Stimulated activated CD4-positive, alpha-beta T cell treated with anti-CD3 and anti-CD28 coated beads, Interleukin-1b, Interleukin-23, amount 100 ng/mL, for 4 hours (primary cell): ENCODE measurements around the gene PIAS4.
A peak's percentile ranks its signal among the peaks of the same experiment; 100 is the strongest.

Source experiments
- DNase-seq, 2 donors: peaks; one replicate each; pipeline ENCODE4 v3.0.0-alpha.2; 2020; ENCODE audit warnings: low read depth in 2 of 2

Gene PIAS4

DNA sequence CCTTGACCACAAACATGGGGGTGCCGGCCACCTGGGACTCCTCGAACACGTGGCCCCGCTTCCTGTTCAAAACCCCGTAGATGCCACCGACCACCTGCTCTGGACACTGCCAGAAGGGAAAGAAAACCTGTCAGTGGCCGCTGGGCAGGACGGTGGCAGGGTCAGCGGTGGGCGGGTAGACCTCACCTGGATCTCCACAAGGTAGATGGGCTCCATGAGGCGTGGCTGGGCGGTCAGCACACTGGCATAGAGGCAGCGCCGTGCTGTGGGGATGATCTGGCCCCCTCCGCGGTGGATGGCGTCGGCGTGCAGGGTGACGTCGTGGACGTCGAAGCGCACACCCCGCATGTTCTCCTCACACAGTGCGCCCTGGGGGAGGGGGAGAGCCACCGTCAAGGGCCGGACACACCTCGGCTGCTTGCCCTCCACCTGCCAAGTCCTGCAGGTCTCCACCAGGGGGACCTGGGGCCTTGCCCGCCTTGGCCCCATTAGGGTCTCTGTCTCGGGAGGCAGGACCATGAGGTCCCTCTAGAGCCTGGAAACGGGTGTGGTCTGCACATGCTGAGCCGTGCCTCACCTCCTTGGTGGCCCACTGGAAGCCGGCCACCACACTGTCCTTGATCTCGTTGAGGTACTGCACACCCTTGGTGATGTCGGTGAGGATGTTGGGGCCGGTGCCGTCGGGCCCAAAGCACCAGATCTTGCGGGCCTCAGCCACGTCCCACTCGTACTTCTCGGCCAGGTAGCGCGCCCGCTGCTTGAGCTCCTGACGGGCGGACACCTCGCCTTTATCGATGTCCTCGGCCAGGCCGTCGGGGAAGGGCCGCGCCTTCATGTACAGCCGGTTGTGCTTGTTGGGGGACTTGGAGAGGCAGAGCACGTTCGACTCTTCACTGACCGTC lies 30.0 kb upstream of the PIAS4 start:
- no peak for DNase-seq

DNA sequence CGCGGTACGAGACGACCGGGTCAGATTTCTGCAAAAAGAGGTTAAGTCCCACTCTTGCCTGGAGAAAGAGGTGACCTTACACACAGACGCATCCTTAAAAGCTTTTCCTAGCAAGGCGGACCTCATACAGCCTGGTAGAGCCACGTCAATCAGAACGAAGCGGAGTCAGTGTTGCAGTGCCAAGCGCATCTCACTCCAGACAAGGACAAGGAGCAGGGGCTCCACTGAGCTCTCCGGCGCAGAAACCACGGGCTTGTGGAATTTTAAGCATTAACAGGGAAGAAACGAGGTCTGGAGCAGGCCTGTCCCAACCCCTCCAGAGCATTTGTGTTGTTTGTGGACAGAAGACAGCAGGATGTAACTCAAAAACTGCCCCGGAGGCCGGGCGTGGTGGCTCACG lies 29.4 kb upstream of the PIAS4 start:
- no peak for DNase-seq

DNA sequence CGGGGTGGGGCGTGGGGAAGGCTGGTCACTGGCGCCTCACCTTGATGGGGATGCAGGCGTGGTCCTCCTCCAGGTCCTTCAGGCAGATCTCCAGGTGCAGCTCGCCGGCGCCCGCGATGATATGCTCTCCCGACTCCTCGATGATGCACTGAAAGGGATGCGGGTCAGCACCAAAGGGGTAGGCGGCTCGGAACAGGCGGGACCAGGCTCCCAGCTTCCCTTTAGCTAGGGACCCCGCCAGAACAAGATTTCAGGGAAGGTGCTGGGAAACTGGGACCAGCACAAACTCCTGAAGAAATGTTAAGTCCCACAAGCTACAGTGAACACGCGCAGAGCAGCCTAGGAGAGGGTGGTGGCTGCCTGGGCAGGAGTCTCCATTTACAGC lies 28.3 kb upstream of the PIAS4 start:
- no peak for DNase-seq

DNA sequence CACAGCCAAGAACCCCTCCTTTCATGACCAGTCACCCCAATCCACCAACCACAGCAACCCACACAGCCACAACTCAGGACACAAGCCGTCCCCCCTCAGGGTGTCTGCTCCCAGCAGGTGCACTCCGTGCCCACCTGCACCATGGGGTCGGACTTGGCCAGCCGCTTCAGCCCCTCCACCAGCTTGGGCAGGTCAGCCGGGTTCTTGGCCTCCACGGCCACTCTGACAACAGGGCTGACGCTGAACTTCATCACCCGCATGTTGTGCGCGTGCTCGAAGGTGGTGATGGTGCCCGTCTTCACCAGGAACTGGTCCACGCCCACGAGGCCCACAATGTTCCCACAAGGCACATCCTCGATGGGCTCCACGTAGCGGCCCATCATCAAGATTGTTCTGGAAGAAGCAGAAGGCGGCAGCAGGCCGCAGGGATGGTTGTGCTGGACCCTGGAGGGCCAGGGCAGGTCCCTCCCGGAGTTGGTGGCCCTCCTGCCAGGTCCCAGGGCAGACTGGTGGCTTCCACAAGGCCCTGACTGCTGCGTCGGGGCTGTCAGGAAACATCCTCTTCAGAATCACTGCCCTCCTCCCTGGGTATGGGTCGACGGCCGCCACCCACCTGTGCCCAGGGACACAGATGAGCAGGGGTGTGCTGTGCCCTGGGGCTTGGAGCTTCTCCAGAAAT lies 27.7 kb upstream of the PIAS4 start:
- DNase-seq = no peak

DNA sequence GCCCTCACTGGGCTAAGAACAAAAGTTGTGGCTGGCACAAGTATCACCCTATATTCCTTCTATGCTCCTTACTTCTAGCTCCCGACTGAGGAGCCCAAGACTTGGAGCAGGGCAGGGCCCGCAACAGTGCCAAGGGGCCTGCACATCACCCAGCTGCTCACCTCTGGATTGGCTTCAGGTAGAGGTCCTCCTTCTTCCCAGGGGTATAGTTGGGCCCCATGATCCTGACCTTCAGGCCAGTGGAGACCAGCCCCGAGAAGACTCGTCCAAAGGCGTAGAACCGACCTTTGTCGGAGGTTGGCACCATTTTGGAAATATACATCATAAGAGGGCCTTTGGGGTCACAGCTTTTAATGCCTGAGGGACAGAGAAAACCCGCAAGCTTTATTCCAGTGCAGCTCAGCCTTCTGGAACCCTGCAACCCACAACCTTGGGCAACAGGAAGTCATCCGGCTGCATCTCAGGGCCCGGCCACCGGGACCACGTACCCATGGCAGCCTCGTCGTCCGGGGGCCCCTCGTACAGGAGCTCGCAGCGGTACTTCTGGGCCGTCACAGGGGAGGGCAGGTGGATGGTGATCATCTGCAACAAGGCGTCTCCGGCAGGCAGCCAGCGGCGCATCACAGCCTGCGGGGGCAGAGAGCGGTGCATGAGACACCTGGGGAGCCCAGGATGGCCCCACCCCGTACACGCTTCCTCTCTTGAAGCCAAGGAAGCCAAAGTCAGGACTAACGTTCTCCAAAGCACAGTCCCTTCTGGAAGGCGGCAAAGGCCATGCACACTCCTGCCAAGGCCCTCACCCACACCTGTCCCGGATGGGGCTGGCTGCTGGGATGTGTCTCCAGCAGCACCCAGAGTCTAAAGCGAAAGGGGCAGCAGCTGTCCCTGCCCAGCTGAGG lies 26.9 kb upstream of the PIAS4 start:
- no peak for DNase-seq

DNA sequence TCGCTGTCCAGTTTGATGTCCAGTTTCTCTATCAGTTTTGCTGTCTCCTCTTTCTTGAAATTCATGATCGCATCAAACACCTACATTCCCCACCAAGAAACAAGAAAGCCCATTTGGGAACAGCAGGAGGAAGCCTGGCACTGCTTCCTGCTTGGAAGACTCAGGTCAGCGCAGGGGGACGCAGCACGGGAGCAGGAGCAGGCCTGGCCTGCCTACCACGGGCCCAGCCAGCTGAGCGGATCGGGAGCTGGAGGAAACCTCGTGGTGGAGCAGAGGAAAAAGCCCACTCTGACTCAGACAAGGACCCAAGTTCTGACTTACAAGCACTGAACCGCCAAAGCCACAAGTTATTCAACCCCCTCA lies 26.2 kb upstream of the PIAS4 start:
- DNase-seq = no peak

DNA sequence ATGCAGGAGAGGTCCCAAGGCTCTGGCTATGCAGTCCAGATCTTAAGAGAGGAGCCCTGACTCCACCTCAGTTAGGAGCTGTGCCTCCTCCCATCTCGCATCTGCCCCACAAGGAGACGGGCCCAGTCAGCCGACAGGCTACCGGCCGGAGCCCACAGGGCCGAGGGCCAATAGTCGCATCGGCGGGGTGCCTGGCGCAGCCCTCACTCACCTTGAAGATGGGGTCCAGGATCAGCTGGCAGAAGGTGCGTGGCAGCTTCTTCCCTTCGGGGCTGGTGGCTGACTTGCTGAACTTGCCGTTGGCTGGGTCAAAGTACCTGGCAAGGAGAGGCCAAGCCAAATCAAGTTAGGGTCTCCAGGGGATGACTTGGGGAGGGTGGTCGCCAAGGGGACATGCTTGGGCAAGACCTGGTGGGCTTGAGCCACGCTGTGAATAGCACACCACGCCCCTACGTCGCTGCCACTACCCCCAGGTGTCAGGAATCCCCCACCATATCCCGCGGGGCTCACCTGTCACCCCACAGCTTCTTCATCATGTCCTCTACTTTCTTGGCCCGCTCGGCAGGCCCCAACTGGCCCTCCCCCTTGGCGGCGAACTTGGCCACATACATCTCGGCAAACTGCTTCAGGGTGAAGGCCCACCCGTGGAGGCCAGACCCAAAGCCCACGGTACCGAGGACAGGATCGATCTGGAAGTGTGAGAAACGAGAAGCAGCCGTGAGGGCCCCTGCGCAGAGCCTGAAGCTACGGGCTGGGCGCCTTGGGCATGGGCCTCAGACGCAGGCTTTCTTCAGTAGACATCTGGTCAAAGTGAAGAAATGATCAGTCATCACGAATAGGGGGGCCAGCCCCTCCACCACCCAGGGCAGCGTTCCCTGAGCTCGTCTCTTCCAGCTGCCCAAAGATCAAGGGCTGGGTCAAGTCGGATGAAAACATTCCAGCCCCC lies 25.5 kb upstream of the PIAS4 start:
- DNase-seq = no peak

DNA sequence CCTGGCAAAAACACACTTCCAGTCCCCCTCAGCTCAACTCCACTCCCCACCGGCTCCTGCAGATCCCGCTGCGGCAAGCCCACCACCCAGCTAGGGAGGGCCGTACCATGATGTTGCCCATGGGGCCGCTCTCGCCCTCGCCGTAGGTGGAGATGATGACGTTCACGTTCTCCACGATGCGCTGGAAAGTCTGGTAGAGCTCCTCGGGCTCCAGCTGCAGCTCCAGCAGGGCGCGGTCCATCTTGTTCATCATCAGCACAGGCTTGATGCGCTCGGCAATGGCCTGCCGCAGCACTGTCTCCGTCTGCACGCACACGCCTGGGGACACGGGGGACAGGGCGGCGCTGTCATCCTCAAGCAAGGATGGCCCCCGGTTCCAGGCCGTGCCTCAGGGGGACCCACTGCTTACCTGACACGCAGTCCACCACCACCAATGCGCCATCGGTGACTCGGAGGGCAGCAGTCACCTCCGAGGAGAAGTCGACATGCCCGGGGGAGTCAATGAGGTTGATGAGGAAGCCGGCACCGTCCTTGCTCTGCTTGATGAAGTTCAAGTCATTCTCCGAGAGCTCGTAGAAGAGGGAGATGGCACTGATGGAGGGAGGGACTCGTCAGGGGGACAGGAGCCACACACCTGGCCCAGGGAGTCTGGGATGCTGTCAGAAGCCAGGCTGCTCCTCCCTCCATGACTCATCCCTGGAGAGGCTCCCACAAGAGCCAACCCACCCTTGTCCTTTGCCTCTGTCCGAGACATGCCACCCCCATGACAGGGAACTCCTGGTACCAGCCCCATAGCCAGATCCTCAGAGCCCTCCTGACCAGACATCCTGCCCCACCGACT lies 24.6 kb upstream of the PIAS4 start:
- DNase-seq = no peak

DNA sequence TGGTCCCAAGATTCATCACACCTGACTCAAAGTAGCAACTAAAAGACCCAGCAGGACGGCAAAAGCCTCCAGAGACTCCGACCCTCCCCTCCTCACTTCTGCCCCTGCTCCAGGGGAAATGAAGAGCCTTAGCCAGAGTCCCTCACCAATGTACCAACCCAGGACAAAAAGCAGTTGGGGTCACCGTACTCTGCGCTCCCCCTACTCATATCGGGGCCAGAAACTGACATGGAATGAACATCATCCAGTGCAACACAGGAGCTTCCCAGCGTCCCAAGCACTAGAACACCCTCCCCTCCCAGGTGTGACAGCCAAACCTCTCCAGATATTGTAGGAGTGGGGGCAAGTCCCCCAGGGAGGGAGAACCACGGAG lies 24.0 kb upstream of the PIAS4 start:
- no peak for DNase-seq

DNA sequence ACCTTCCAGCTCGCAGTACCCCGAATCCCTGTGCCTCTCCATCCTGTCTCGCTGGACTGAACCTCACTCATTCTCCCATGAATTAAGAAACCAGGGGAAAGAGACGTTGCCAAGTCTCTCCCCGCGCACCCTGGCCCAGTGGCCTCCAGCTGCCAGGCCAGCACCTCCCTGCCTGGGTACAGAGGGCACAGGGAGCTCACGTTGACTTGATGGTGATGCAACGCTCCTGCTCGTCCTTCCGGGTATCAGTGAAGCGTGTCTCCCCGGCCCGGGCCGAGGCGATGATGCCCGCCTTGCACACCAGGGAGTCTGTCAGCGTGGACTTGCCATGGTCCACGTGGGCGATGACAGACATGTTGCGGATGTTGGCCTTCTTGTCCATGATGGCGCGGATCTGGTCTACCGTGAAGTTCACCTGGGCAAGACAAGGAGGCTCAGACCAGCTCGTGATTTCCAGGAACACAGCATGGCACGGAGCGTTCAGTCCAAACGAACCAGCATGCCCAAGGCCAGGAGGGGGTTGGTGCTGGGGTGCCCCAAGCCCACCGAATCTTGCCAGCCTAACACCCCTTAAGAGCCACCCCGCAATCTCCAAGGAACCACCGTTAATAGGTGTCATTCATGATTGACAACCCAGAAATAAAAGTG lies 23.5 kb upstream of the PIAS4 start:
- DNase-seq = no peak

DNA sequence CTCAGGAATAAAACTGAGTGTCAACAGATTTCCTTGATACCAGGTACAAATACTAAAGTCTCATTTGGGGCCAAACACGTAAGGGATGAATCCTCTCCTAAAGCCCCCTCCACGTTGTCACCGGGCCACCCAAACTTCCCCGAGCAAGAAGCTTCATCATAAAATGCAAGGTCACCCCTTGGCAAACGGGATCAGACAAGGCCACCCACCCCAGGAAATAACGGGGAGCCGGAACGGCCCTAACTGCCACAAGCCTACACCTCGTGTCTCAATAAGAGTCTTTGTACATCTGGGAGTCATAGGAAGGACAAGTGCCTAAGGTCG lies 23.0 kb upstream of the PIAS4 start:
- DNase-seq = no peak

DNA sequence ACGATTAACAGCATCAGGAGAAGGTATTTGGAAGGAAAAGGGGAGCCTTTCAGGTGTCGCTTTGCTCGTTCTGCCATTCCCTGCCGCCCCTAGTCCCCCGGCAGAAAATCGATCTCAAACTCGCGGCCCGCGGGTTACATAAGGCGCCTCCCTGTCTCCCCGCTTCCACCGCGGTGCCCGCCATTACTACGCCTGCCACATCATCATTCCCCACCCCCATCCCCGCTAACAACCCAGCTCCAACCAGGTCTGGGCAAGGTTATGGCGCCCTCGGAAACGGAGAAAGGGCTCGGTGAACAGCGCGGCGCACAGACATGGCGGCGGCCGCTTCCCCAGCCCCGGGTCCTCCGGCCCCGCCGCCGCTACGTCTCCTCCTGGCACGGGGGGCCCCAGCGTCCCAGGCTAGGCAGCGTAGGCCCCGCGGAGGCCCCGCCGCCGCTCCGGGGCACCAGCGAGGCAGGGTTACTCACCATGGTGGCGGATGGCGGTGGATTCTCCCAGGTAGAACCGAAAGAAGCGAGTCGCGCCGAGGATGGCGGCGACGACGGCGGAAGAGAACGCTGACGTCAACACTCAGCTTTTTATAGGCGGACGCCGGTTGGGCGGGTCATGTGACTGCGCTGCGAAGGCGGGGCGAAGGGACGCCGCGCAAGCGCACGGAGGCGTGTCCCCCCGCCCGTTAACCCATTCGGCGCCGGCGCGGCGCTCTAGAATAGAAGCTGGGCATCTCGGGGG lies 22.5 kb upstream of the PIAS4 start, which contains the start of gene EEF2:
EEF2 (minus strand) TSS at position 556 of the 735 bp plus-strand sequence; CDS start at position 473, 83 bp downstream.
- peak; percentile 89 to 94 for DNase-seq

DNA sequence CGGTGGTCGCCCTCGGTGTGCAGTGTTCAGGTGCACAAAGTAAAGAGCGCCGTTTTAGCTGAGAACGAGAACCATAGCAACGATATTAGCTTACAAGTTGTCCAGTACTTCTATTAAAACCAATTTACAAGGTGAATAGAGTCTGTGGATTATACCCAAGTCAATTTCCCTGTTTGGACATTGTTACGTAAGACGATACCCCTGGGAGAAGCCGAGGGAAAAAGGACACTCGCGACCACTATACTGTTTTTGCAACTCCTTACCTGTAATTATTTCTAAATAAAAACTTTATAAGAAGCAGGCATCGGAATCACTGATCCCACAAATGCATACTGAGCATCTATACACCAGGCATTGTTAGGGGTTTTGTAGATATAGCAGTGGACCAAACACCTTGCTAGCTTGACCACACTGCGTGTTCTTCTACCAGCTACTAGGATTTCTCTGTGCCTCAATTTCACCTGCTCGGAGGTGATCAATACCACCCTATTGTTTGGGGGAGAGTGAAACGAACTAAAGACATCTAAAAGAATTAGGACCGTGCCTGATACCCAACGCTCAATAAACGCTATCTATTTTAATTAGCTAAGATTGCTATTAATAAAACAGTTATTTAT lies 21.8 kb upstream of the PIAS4 start:
- no peak for DNase-seq

DNA sequence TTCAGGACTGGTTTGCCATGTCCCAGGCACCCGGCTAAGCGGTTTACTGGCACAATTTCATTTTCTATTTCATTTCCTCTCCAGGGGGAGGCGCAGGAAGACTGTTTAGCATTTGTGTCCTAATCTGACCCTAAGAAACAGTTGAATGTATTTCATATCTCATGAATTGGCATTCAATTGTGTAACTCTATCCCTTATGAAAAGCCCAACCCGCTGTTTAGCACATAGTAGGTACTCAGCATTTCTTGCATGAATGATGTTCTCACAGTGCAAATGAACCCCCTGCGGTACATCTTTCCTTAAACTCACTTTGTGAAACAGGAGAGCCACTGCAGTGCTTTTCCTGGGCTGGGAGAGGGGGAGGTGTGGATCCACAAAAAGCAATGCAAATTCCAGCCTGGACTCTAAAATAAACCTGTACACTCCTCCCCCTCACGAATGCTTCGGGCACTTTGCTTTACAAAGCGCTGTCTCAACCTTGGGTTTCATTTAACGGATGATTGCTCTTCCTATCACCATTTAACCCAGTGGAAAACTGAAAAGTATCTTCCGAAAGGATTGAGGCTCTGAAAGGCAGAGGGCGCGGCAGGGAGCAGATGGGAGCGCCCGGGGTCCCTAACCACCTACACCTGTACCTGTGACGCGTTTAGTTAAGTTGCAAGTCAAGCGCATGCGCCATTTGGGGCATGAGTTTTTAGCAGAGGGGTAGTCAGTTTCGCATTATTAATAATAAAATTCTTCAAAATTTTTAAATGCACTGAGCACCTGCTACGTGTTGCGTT lies 21.1 kb upstream of the PIAS4 start:
- DNase-seq = peak in 1 of 2 donors; percentile 51

DNA sequence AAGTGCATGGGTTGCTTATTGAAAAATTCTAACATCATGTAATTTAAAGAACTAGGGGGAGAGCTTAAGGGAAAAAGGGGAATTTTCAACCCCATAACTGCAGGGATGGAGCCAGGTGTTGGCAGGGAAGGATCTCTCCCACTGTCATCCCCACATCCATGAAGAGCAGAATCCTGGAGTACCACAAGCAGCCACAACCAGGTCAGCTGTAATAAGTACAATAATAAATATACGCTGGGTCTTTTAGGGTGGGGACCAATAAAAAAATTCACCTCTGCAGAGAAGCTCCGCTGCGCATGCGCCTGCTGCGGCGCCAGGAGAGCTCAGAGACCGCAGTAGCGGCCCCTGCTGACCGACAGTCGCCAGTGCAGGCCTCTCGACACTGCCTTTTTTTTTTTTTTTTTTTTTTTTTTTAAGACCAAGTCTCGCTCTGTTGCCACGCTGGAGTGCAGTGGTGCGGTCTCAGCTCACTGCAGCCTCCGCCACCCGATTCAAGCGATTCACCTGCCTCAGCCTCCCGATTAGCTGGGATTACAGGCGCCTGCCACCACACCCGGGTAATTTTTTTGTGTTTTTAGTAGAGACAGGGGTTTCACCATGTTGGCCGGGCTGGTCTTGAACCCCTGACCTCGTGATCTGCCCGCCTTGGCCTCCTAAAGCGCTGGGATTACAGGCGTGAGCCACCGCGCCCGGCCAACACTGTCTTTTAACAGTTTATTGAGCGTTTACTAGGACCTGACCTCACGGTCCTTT lies 19.7 kb upstream of the PIAS4 start:
- DNase-seq = peak; percentile 83 to 84

DNA sequence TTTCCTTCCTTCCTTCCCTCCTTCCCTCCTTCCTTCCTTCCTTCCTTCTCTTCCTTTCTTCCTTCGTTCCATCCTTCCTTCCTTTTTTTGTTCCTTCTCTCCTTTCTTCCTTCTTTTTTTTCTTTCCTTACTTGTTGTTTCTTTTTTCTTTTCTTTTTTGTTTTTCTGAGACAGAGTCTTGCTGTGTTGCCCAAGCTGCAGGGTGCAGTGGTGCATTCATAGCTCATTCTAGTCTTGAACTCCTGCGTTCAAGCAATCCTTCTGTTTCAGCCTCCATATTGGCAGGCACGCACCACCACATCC lies 16.8 kb upstream of the PIAS4 start:
- no peak for DNase-seq

DNA sequence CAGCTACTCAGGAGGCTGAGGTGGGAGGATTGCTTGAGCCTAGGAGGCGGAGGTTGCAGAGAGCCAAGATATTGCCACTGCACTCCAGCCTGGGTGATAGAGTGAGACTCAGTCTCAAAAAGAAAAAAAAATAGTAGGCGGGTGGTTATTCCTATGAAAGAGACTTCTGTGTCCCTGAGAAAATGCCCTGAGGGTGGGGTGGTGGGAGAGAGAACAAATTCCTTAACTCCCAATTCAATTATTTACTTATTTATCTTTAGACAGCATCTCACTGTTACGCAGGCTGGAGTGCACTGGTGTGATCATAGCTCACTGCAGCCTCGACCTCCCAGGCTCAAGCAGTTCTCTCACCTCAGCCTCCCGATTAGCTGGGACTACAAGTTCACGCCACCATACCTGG lies 11.9 kb upstream of the PIAS4 start:
- DNase-seq = no peak
